ENCODE data around the gene ZNF506.
A peak's percentile ranks its signal among the peaks of the same experiment; 100 is the strongest.

DNA sequence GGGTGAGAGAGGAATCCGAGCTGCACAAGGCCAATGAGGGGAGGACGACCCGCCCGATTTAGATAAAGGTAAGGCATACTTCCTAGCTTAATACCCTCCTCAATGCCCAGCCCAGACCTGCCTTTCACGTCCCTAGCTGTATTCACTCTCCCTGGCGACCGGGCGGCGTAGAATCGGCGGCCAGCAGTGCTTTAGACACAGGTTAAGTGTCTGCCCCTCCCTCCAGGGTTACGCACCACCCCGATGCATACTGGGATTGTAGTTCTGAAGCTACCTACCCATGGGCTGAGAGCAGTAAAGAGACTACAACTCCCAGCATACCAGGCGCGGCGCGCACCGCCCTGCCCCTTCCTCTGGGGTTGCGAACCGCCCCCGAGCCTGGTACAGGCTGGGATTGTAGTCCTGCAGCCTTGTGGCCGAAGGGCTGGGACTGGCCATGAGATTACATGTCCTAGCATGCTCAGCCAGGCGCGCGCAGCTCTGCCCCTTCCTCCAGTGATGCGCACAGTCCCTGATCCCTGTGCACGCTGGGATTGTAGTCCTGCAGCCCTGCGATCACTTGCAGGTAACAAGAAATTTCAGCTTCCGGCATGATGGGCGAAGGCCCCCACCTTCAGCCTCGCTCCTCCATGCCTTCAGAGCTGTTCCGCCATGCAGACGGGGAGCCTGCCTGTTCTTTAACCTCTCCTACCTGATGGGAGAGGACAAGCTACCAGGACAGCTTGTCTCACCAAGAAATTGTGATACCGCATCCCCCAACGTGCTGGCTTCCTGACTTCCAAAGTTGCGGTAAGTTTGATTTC lies 45.1 kb downstream of the ZNF506 start:
- TF ChIP-seq CTCF (IDR thresholded peaks at IDR 0.05 in 2 of 3, conservative IDR thresholded peaks at IDR 0.05 in 1 of 3; ENCODE audit: borderline replicate concordance in 1 of 3, insufficient read depth in 1 of 3, low read depth in 2 of 3, low read length in 2 of 3), result no peak
- TF ChIP-seq POLR2A (IDR thresholded peaks at IDR 0.05; ENCODE audit: borderline replicate concordance, extremely low read depth, insufficient read depth, insufficient read length), result peak; percentile 66
- no peak for TF ChIP-seq EZH2 (IDR thresholded peaks at IDR 0.05)
- TF ChIP-seq, protein P1, sequence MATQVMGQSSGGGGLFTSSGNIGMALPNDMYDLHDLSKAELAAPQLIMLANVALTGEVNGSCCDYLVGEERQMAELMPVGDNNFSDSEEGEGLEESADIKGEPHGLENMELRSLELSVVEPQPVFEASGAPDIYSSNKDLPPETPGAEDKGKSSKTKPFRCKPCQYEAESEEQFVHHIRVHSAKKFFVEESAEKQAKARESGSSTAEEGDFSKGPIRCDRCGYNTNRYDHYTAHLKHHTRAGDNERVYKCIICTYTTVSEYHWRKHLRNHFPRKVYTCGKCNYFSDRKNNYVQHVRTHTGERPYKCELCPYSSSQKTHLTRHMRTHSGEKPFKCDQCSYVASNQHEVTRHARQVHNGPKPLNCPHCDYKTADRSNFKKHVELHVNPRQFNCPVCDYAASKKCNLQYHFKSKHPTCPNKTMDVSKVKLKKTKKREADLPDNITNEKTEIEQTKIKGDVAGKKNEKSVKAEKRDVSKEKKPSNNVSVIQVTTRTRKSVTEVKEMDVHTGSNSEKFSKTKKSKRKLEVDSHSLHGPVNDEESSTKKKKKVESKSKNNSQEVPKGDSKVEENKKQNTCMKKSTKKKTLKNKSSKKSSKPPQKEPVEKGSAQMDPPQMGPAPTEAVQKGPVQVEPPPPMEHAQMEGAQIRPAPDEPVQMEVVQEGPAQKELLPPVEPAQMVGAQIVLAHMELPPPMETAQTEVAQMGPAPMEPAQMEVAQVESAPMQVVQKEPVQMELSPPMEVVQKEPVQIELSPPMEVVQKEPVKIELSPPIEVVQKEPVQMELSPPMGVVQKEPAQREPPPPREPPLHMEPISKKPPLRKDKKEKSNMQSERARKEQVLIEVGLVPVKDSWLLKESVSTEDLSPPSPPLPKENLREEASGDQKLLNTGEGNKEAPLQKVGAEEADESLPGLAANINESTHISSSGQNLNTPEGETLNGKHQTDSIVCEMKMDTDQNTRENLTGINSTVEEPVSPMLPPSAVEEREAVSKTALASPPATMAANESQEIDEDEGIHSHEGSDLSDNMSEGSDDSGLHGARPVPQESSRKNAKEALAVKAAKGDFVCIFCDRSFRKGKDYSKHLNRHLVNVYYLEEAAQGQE (IDR thresholded peaks at IDR 0.05; ENCODE audit: low read depth), result no peak
- peak; percentile 85 for TF ChIP-seq POLR2AphosphoS5 (IDR thresholded peaks at IDR 0.05; ENCODE audit: low read depth, low read length)
- no peak for TF ChIP-seq CEBPB (IDR thresholded peaks at IDR 0.05; ENCODE audit: low read depth)
- no peak for TF ChIP-seq FOSL1 (IDR thresholded peaks at IDR 0.05; ENCODE audit: low read depth)
- no peak for TF ChIP-seq ZNF274 (IDR thresholded peaks at IDR 0.05; ENCODE audit: low read depth, low read length)
- TF ChIP-seq ZBTB33 (IDR thresholded peaks at IDR 0.05; ENCODE audit: extremely low read depth, insufficient replicate concordance, low read length), result no peak
- TF ChIP-seq MAX (IDR thresholded peaks at IDR 0.05), result peak; percentile 81; the same call in 1 of the 2 replicates
